Small intestine (tissue), 7 donors: ENCODE data around the gene DCAF7. TPM values are rescaled to one million over a fixed set of nuclear protein-coding genes. Genes with fewer than 3 reads are reported as not detected.

Source experiments
- DNase-seq, 2 donors: peaks; one replicate each; pipeline versions ENCODE4 v3.0.0 to v3.0.0-alpha.2; 2013
- FAIRE-seq: peaks from 2 replicates; lab custom pipeline; 2012; peaks lifted over from hg19 to GRCh38; lab: Jason Lieb, UNC
- H3K27ac ChIP-seq, 3 donors: one replicate each; pipeline ENCODE4 v1.5.1; 2013; ENCODE audit warnings: low read length in 2 of 3, mild to moderate bottlenecking in 2 of 3, control low read depth in 1 of 3, inconsistent platforms in 1 of 3, low read depth in 1 of 3, moderate library complexity in 1 of 3
- H3K27me3 ChIP-seq, 3 donors: one replicate each; pipeline ENCODE4 v1.6.1; 2013; ENCODE audit warnings: low read length in 3 of 3, inconsistent platforms in 1 of 3; ENCODE audit not compliant: control insufficient read depth in 3 of 3, insufficient read depth in 3 of 3
- H3K36me3 ChIP-seq, 3 donors: one replicate each; pipeline ENCODE4 v1.6.1; 2013; ENCODE audit warnings: low read length in 3 of 3, inconsistent platforms in 1 of 3, low read depth in 1 of 3, mild to moderate bottlenecking in 1 of 3, moderate library complexity in 1 of 3; ENCODE audit not compliant: control insufficient read depth in 3 of 3, insufficient read depth in 2 of 3
- H3K4me1 ChIP-seq, 3 donors: one replicate each; pipeline ENCODE4 v1.6.1; 2013; ENCODE audit warnings: low read length in 2 of 3, inconsistent platforms in 1 of 3, low read depth in 1 of 3, mild to moderate bottlenecking in 1 of 3, moderate library complexity in 1 of 3; ENCODE audit not compliant: control insufficient read depth in 3 of 3, insufficient read depth in 2 of 3
- H3K4me3 ChIP-seq, 3 donors: one replicate each; pipeline ENCODE4 v1.5.1; 2013; ENCODE audit warnings: low read length in 3 of 3, control low read depth in 1 of 3, inconsistent platforms in 1 of 3, low read depth in 1 of 3, mild to moderate bottlenecking in 1 of 3, moderate library complexity in 1 of 3
- H3K9me3 ChIP-seq, 2 donors: one replicate each; pipeline ENCODE4 v1.6.1; 2013; ENCODE audit warnings: low read depth in 1 of 2, low read length in 1 of 2; ENCODE audit not compliant: control insufficient read depth in 2 of 2, insufficient read depth in 1 of 2
- WGBS, 3 donors: extraction: QIAGEN DNeasy Blood & Tissue Kit; methylation state at CpG; one replicate each; pipeline ENCODE4 v1.1.7; 2013; 5-methylcytosine and 5-hydroxymethylcytosine counted together
- polyA plus RNA-seq, 4 donors: library from polyadenylated mRNA; stranded (reverse) in 3 of 4; unstranded in 1 of 4; fragments of 200-250 nt in 3 of 4; fragments of 120-200 nt in 1 of 4; gene quantifications; one replicate each; pipeline versions ENCODE4 v1.2.1 to v1.2.3, GENCODE V29; 2013
- donor health status: healthy with polysubstance abuse.
- donor health status: control.
- donor health status: control.
- donor health status: Bipolar disorder and iron deficiency.
- donor health status: healthy.

Gene DCAF7
- polyA plus RNA-seq, 4 donors: 18.4 to 87.6 (median 27.7) TPM

- 61 to 67% (median 66%) methylated on average over 6 of the region's 6 CpGs for WGBS, 3 donors
- Histone ChIP-seq H3K4me1 (peaks cover 0 to 13% (median 4%) of the 10 kb centered on the region in 3 donors), H3K9me3 (no peaks in the 10 kb centered on the region), H3K4me3 (no peak overlapping the region), H3K27me3 (no peaks in the 10 kb centered on the region), H3K27ac (no peak overlapping the region), H3K36me3 (peaks cover 0 to 14% (median 8%) of the 10 kb centered on the region in 3 donors)
- FAIRE-seq (no peak), DNase-seq (no peak)
Measured at GRCh38 chr17:63596856-63597586, 46.7 kb downstream of the DCAF7 start.

- H3K9me3 ChIP-seq: no peaks in the 10 kb centered on the region
- peaks cover 0 to 12% (median 8%) of the 10 kb centered on the region in 3 donors for H3K36me3 ChIP-seq
- H3K27me3 ChIP-seq: no peaks in the 10 kb centered on the region
- FAIRE-seq: no peak
- no peak overlapping the region for H3K4me3 ChIP-seq
- peaks cover 0 to 13% (median 4%) of the 10 kb centered on the region in 3 donors for H3K4me1 ChIP-seq
- DNase-seq: no peak
- H3K27ac ChIP-seq: no peak overlapping the region
- 62 to 80% (median 64%) methylated on average over 2 of the region's 2 CpGs for WGBS, 3 donors
Measured at GRCh38 chr17:63598281-63598680, 48.0 kb downstream of the DCAF7 start.

GRCh38 chr17:63600569-63601438 lies 50.5 kb downstream of the DCAF7 start, which contains the start of gene TACO1:
Gene TACO1 (plus strand): TSS chr17:63600895. CDS start chr17:63601084, 189 bp downstream.
- H3K4me3 ChIP-seq: peak within 1 kb of the TSS; percentile 76 to 99 (median 95)
- peak within 1 kb of the TSS; percentile 67 to 93 (median 70) for H3K27ac ChIP-seq
- peaks cover 1 to 23% (median 9%) of the 10 kb centered on the region in 3 donors for H3K36me3 ChIP-seq
- FAIRE-seq: no peak
- DNase-seq: peak; percentile 84 to 90
- no peaks in the 10 kb centered on the region for H3K27me3 ChIP-seq
- H3K9me3 ChIP-seq: no peaks in the 10 kb centered on the region
- peaks cover 0 to 13% (median 4%) of the 10 kb centered on the region in 3 donors for H3K4me1 ChIP-seq
- WGBS, 3 donors: 1% methylated on average over 52 to 61 of the region's 61 CpGs

- peak overlapping the region; percentile 67 to 93 (median 70) for H3K27ac ChIP-seq
- 25 to 44% (median 34%) methylated on average over 9 of the region's 9 CpGs for WGBS, 3 donors
- H3K4me1 ChIP-seq: peaks cover 0 to 13% (median 4%) of the 10 kb centered on the region in 3 donors
- H3K4me3 ChIP-seq: peak overlapping the region; percentile 8 to 99 (median 95)
- peak; percentile 65 to 79 for DNase-seq
- peaks cover 5 to 31% (median 14%) of the 10 kb centered on the region in 3 donors for H3K36me3 ChIP-seq
- no peaks in the 10 kb centered on the region for H3K27me3 ChIP-seq
- H3K9me3 ChIP-seq: no peaks in the 10 kb centered on the region
- no peak for FAIRE-seq
Measured at GRCh38 chr17:63601439-63602371, 51.4 kb downstream of the DCAF7 start.

GRCh38 chr17:63609816-63610573 lies 59.7 kb downstream of the DCAF7 start:
- Histone ChIP-seq H3K4me1 (no peaks in the 10 kb centered on the region), H3K4me3 (no peak overlapping the region), H3K27me3 (no peaks in the 10 kb centered on the region), H3K9me3 (no peaks in the 10 kb centered on the region), H3K27ac (no peak overlapping the region), H3K36me3 (peaks cover 18 to 41% (median 28%) of the 10 kb centered on the region in 3 donors)
- 68 to 82% (median 74%) methylated on average over 6 of the region's 6 CpGs for WGBS, 3 donors
- no peak for FAIRE-seq
- no peak for DNase-seq

GRCh38 chr17:63610854-63611253 lies 60.6 kb downstream of the DCAF7 start:
- no peak overlapping the region for H3K27ac ChIP-seq
- H3K36me3 ChIP-seq: peaks cover 16 to 38% (median 19%) of the 10 kb centered on the region in 3 donors
- WGBS, 3 donors: 94 to 99% (median 98%) methylated on average over 10 of the region's 10 CpGs

GRCh38 chr17:63611354-63611753 lies 61.1 kb downstream of the DCAF7 start:
- 80 to 84% (median 80%) methylated on average over 3 of the region's 3 CpGs for WGBS, 3 donors
- no peaks in the 10 kb centered on the region for H3K4me1 ChIP-seq
- H3K27me3 ChIP-seq: no peaks in the 10 kb centered on the region
- peaks cover 13 to 34% (median 15%) of the 10 kb centered on the region in 3 donors for H3K36me3 ChIP-seq
- FAIRE-seq: no peak
- no peak overlapping the region for H3K4me3 ChIP-seq
- DNase-seq: no peak
- H3K27ac ChIP-seq: no peak overlapping the region
- H3K9me3 ChIP-seq: no peaks in the 10 kb centered on the region

More at GRCh38 chr17:63610854-63611253, 60.6 kb downstream of the DCAF7 start:
- DNase-seq: no peak
- Histone ChIP-seq H3K27me3 (no peaks in the 10 kb centered on the region), H3K9me3 (no peaks in the 10 kb centered on the region), H3K4me3 (no peak overlapping the region), H3K4me1 (no peaks in the 10 kb centered on the region)
- no peak for FAIRE-seq
